Colonic mucosa (tissue), 4 donors: ENCODE results near the gene POC1A. TPM values are rescaled to one million over a fixed set of nuclear protein-coding genes. Genes with fewer than 3 reads are reported as not detected.

Source experiments
- DNase-seq: peaks from one replicate; pipeline ENCODE4 v3.0.0-alpha.2; 2020
- H3K27ac ChIP-seq: fragments of 200-600 bp; one replicate; pipeline ENCODE4 v1.8.0; 2021
- H3K27me3 ChIP-seq: fragments of 200-600 bp; one replicate; pipeline ENCODE4 v1.8.0; 2021
- H3K36me3 ChIP-seq: fragments of 200-600 bp; one replicate; pipeline ENCODE4 v1.8.0; 2021
- H3K4me1 ChIP-seq: fragments of 200-600 bp; one replicate; pipeline ENCODE4 v1.8.0; 2021; ENCODE audit warnings: mild to moderate bottlenecking
- H3K4me3 ChIP-seq: fragments of 200-600 bp; one replicate; pipeline ENCODE4 v1.8.0; 2021
- H3K9ac ChIP-seq, 2 donors: one replicate each; pipeline ENCODE4 v1.7.0; 2013; ENCODE audit warnings: control low read depth in 2 of 2, low read depth in 2 of 2, low read length in 2 of 2
- H3K9me3 ChIP-seq: fragments of 200-600 bp; one replicate; pipeline ENCODE4 v1.8.0; 2021
- intact Hi-C: fragments of 100-400 bp; cut with DNase I; formaldehyde crosslinking; loops from one replicate; pipeline ENCODE4 v1.14.1; 2022
- total RNA-seq, 2 donors: library from RNA; stranded (reverse); fragmentation: NEBNext Ultra II Directional in 1 of 2; extraction: Animal tissue kit (Norgen Biotek cat#: 25700) in 1 of 2; gene quantifications; one replicate each; pipeline ENCODE4 v1.2.1, GENCODE V29; 2021
- TF ChIP-seq, protein P1 (sequence below): fragments of 200-600 bp; IDR thresholded peaks from one replicate; pipeline ENCODE4 v1.8.0; 2022; ENCODE audit warnings: antibody characterized with exemption, mild to moderate bottlenecking
- donor health status: healthy.
- donor health status: DM: no; HTN: no; CAD: no.
- donor health status: DM: no; HTN: no; CAD: no.

The POC1A gene
- total RNA-seq, 2 donors from 2014 or later: 7.6 to 33.7 TPM

DNA sequence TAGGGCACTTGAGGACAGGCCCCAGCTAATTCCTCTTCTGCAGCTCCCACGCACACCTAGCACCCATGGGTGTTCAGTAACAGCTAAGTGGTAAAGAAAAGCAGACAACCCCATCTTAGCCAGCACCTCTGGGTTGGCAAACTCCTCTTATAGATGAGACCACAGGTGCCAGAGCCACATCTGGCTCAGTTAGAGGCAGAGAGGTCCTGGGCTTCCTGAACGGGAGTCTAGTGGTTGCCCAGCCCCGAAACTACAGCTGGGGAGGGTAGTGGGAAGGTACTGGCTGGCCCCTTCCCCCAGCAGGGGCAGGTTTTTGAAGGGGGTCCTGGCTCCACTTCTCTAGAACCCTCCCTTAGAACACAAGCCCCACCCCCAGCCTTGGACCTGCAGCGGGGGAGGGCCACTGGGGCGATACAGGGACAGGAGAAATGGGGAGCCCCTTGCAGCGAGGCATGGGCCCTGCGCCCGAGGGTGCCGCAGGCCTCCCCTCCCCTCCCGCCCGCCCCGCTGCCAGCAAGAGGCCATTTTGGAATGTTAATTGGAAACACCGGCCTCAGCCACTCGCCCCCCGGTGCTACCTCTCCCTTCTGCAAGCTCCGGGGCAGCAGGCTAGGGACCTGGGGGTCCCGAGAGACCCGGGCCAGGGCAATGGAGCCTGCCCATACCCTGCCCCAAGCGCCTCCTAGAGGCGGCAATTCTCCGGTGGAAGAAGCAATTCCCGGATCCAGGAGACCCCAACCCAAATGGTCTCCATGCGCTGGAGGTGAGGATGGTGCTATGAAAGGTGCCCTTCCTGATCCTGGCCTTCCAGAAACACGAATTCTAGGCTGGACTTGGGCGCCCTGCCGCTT lies 99.3 kb downstream of the POC1A start:
- intact Hi-C loops: no loop called here

DNA sequence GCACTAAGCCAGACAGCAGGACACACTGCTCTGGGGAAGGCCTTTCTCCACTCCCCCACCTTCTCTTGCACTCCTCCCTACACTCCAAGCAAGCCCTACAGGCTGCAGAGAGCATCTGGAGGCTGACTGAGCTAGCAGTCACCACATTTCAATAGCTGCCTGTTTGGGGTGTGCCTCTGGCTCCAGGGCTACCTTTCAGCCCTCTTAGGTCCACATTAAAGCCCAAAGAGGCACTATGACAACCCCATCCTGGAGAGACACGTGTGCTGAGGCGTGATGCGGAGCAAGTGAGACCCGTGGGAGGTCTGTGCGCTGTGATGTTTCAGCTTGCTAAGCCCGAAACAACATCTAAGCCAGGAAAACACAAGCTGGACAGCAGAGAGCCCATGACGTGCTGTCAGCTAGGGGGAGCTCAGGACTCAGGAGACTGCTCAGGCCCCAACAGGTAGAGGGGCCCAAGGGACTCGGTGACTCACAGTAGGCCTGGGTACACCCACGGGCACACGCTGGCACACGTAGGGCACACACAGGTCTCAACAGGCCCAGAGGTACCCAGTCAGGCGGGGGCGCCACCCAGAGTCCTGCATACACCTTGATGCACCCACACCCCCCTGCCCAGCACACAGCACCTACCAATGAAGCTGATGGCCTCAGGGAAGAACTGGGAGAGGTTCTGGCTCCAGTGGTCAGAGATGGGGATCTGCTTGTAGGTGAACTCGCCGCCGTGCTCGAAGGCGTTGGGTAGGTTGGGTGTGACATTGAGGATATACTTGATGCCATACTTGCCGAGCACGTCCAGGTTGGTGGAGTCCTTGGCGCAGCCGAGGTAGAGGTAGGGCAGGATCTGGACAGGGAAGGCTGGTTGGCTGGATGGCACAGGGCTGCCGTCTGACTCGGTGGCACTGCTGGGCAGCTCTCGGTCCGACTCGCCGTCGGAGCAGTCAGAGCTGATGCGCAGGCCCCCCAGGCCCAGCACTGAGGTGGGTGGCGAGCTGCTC lies 100.6 kb downstream of the POC1A start:
- H3K4me1 ChIP-seq: peaks cover 9% of the 10 kb centered on the region
- H3K27me3 ChIP-seq: no peaks in the 10 kb centered on the region
- peak overlapping the region; percentile 67 to 70 for H3K9ac ChIP-seq
- no peak for DNase-seq
- H3K36me3 ChIP-seq: no peaks in the 10 kb centered on the region
- H3K9me3 ChIP-seq: no peaks in the 10 kb centered on the region
- H3K4me3 ChIP-seq: no peak overlapping the region
- H3K27ac ChIP-seq: peak overlapping the region; percentile 78
- TF ChIP-seq, protein P1, sequence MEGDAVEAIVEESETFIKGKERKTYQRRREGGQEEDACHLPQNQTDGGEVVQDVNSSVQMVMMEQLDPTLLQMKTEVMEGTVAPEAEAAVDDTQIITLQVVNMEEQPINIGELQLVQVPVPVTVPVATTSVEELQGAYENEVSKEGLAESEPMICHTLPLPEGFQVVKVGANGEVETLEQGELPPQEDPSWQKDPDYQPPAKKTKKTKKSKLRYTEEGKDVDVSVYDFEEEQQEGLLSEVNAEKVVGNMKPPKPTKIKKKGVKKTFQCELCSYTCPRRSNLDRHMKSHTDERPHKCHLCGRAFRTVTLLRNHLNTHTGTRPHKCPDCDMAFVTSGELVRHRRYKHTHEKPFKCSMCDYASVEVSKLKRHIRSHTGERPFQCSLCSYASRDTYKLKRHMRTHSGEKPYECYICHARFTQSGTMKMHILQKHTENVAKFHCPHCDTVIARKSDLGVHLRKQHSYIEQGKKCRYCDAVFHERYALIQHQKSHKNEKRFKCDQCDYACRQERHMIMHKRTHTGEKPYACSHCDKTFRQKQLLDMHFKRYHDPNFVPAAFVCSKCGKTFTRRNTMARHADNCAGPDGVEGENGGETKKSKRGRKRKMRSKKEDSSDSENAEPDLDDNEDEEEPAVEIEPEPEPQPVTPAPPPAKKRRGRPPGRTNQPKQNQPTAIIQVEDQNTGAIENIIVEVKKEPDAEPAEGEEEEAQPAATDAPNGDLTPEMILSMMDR: no peak
- intact Hi-C loops: no loop called here

More for the DNA sequence above, 99.3 kb downstream of the POC1A start:
- no peaks in the 10 kb centered on the region for H3K36me3 ChIP-seq
- H3K9ac ChIP-seq: peak overlapping the region; percentile 86 to 93
- no peaks in the 10 kb centered on the region for H3K27me3 ChIP-seq
- DNase-seq: peak; percentile 34
- no peaks in the 10 kb centered on the region for H3K9me3 ChIP-seq
- peak overlapping the region; percentile 62 for H3K27ac ChIP-seq
- TF ChIP-seq, protein P1: no peak
- peak overlapping the region; percentile 71 for H3K4me3 ChIP-seq
- peaks cover 9% of the 10 kb centered on the region for H3K4me1 ChIP-seq

DNA sequence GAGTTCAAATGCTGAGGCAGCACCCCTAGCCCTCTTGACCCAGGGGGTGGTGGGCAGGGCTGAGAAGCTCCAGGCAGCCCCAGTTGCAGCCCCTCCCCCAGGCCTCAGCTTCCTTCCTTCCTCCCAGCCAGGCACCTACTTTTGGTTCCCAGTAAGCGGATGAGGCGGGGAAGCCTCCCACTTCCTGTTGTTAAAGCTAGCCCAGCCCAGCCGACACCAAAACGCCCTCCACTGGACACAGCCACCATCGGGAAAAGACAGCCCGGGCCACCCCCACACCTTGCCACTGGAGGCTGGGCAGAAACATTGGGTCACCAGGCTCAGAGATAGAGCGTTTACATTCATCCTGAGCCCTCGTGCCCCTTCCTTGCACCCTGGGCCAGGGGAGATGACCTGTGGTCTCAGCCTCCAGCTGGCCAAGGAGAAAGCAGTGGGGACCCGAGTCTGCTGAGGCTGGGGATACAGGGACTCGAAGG lies 101.4 kb downstream of the POC1A start:
- H3K4me3 ChIP-seq: no peak overlapping the region
- H3K27me3 ChIP-seq: no peaks in the 10 kb centered on the region
- peak overlapping the region; percentile 67 to 70 for H3K9ac ChIP-seq
- H3K9me3 ChIP-seq: no peaks in the 10 kb centered on the region
- intact Hi-C loops: no loop called here
- DNase-seq: peak; percentile 83
- H3K27ac ChIP-seq: peak overlapping the region; percentile 78
- H3K36me3 ChIP-seq: no peaks in the 10 kb centered on the region
- peaks cover 9% of the 10 kb centered on the region for H3K4me1 ChIP-seq
- TF ChIP-seq, protein P1: no peak

DNA sequence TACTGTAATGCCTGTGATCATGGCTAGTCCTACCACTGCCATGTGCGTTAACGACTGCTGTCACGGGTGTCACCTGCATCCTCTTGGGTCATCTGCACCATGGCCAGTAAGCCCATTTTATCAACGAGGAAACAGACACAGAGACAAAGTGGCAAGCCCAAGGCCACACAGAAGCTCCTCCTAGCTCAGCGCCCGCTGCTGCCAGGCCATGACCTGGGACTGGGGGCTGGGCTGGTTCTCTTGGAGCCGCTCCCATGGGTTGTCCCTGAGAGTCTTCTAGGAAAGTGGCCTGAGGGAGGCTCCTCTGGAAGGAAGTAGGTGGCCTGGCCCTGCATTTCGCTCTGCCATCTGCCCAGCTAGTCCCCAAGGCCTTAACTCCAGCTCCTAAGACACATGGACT lies 102.8 kb downstream of the POC1A start:
- no peak for DNase-seq
- Histone ChIP-seq H3K27me3 (no peaks in the 10 kb centered on the region), H3K36me3 (no peaks in the 10 kb centered on the region), H3K27ac (no peak overlapping the region), H3K4me3 (no peak overlapping the region), H3K9ac (peak overlapping the region in 1 of 2 donors; percentile 70), H3K9me3 (no peaks in the 10 kb centered on the region), H3K4me1 (peaks cover 9% of the 10 kb centered on the region)
- TF ChIP-seq, protein P1: no peak
- intact Hi-C loops: no loop called here

DNA sequence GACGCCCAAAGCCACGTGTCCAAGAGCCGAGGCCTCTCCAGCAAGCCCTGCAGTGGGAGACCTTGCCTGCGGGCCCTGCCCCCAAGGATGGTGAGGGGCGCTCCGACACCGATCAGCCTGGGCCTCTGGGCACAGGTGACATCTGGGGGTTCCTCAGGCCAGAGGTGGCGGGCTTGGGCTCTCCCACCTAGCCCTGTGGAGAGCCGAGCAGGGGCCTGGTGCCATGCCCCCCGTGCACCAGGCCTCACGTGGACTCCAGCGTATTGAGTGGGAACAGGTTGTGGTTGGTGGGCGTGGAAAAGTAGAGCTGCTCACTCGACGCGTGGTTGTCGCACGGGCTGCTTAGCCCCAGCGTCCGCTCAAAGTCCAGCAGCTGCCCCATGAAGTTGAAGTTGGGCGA lies 103.7 kb downstream of the POC1A start:
- H3K4me3 ChIP-seq: no peak overlapping the region
- intact Hi-C loops: no loop called here
- H3K9me3 ChIP-seq: no peaks in the 10 kb centered on the region
- no peak overlapping the region for H3K27ac ChIP-seq
- no peaks in the 10 kb centered on the region for H3K27me3 ChIP-seq
- DNase-seq: no peak
- peaks cover 9% of the 10 kb centered on the region for H3K4me1 ChIP-seq
- H3K9ac ChIP-seq: no peak overlapping the region
- H3K36me3 ChIP-seq: no peaks in the 10 kb centered on the region
- TF ChIP-seq, protein P1: no peak
